Caco-2 (cell line): Measurements from ENCODE around the gene OR51M1. TPM values are rescaled to one million over a fixed set of nuclear protein-coding genes. Genes with fewer than 3 reads are reported as not detected.

Experiments used
- BruUV-seq: library from RNA; stranded (reverse); fragments of 400-500 nt; replicated peaks from 2 replicates; lab custom pipeline; 2021; lab: Mats Ljungman, UMichigan
- CTCF ChIA-PET: fragments of 300-600 bp; sonication (Branson Sonifier 250); formaldehyde crosslinking; loops from one replicate; lab custom pipeline; 2022; ENCODE audit warnings: antibody characterized with exemption; lab: Charles Lee
- POLR2A ChIA-PET: fragments of 300-600 bp; sonication (Branson Sonifier 250); formaldehyde crosslinking; loops from one replicate; lab custom pipeline; 2022; ENCODE audit warnings: antibody characterized with exemption; lab: Charles Lee
- DNase-seq, 2 experiments: peaks; one replicate each; pipeline versions ENCODE4 v3.0.0 to v3.0.0-alpha.2; 2020 to 2022
- H3K27me3 ChIP-seq: replicated peaks from 2 replicates; pipeline ENCODE4 v1.6.0; 2011; ENCODE audit warnings: low read length; ENCODE audit not compliant: control insufficient read depth, insufficient read depth
- H3K36me3 ChIP-seq: 2 replicates; pipeline ENCODE4 v1.5.1; 2011; ENCODE audit warnings: low read length; ENCODE audit not compliant: control insufficient read depth, insufficient read depth
- H3K4me1 ChIP-seq: fragments of 250-450 bp; sonication (Bioruptor Pico); 2 replicates; pipeline ENCODE4 v1.5.1; 2020; ENCODE audit warnings: mild to moderate bottlenecking
- H3K4me3 ChIP-seq: 2 replicates; pipeline ENCODE4 v1.5.1; 2011; ENCODE audit warnings: low read depth, mild to moderate bottlenecking, control low read depth, low read length
- H3K9me3 ChIP-seq: fragments of 250-450 bp; sonication (Bioruptor Pico); 2 replicates; pipeline ENCODE4 v1.5.1; 2020; ENCODE audit warnings: mild to moderate bottlenecking, moderate library complexity
- H3K27ac Mint-ChIP-seq: one replicate; pipeline ENCODE4 v1.8.0; 2022; ENCODE audit warnings: mixed read lengths; ENCODE audit not compliant: unreplicated experiment
- H3K27me3 Mint-ChIP-seq: one replicate; pipeline ENCODE4 v1.8.0; 2022; ENCODE audit warnings: mixed read lengths; ENCODE audit not compliant: insufficient read depth, unreplicated experiment
- H3K36me3 Mint-ChIP-seq: one replicate; pipeline ENCODE4 v1.8.0; 2022; ENCODE audit warnings: mild to moderate bottlenecking, mixed read lengths; ENCODE audit not compliant: insufficient read depth, unreplicated experiment
- H3K4me1 Mint-ChIP-seq: one replicate; pipeline ENCODE4 v1.8.0; 2022; ENCODE audit warnings: low read depth, mixed read lengths; ENCODE audit not compliant: unreplicated experiment
- H3K4me3 Mint-ChIP-seq: one replicate; pipeline ENCODE4 v1.8.0; 2022; ENCODE audit warnings: mild to moderate bottlenecking, moderate library complexity, mixed read lengths; ENCODE audit not compliant: unreplicated experiment
- H3K9me3 Mint-ChIP-seq: one replicate; pipeline ENCODE4 v1.8.0; 2022; ENCODE audit warnings: mixed read lengths; ENCODE audit not compliant: unreplicated experiment
- intact Hi-C: fragments of 100-400 bp; cut with micrococcal nuclease; formaldehyde crosslinking; loops from one replicate; pipeline ENCODE4 v1.10.0; 2022; ENCODE audit not compliant: unreplicated experiment
- total RNA-seq: library from RNA; stranded (reverse); gene quantifications from 2 replicates; pipeline ENCODE4 v1.2.3, GENCODE V29; 2022
- TF ChIP-seq, protein P1 (sequence below), 2 experiments: fragments of 200-600 bp in 1 of 2; IDR thresholded peaks; 1 replicate in 1 of 2; 2 replicates in 1 of 2; pipeline versions ENCODE4 v1.5.1 to v1.8.0; 2011 to 2022; ENCODE audit warnings: antibody characterized with exemption in 1 of 2, control low read depth in 1 of 2, inconsistent platforms in 1 of 2, low read depth in 1 of 2, low read length in 1 of 2, mild to moderate bottlenecking in 1 of 2, moderate library complexity in 1 of 2; ENCODE audit not compliant: insufficient read depth in 1 of 2, severe bottlenecking in 1 of 2, unreplicated experiment in 1 of 2

Gene OR51M1
- total RNA-seq, 1 experiment from 2014 or later, result not detected

DNA sequence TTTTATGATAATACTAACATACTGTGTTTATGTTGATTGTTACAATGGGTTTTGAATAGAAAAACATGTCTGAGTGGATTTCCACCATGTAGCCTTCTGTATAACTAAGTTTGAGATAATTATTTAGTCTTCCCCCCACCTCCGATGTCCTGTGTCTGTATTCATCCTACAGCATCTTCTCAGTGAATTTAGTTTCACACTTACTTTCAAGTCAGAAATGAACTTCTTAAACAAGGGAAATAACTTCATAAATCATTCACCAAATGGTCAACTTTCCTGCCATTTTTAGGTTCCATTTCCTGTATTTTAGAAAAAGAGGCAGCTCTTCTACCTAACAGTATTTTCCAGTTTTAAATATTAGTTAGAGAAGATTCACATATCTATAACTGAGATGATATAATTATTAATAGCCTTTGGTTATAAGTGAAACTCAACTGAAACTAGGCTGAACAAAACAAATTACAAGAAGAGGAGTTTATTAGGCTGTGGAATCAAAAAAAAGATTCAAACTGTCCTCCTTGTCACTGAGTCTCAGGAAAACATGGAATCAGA lies 43.8 kb upstream of the OR51M1 start:
- Histone ChIP-seq H3K4me3 (no peak overlapping the region), H3K9me3 (no peaks in the 10 kb centered on the region), H3K27me3 (no peaks in the 10 kb centered on the region), H3K36me3 (no peaks in the 10 kb centered on the region), H3K4me1 (no peaks in the 10 kb centered on the region)
- ChIA-PET CTCF (no interaction called here), POLR2A (no interaction called here)
- intact Hi-C loops, result no loop called here
- TF ChIP-seq, protein P1, sequence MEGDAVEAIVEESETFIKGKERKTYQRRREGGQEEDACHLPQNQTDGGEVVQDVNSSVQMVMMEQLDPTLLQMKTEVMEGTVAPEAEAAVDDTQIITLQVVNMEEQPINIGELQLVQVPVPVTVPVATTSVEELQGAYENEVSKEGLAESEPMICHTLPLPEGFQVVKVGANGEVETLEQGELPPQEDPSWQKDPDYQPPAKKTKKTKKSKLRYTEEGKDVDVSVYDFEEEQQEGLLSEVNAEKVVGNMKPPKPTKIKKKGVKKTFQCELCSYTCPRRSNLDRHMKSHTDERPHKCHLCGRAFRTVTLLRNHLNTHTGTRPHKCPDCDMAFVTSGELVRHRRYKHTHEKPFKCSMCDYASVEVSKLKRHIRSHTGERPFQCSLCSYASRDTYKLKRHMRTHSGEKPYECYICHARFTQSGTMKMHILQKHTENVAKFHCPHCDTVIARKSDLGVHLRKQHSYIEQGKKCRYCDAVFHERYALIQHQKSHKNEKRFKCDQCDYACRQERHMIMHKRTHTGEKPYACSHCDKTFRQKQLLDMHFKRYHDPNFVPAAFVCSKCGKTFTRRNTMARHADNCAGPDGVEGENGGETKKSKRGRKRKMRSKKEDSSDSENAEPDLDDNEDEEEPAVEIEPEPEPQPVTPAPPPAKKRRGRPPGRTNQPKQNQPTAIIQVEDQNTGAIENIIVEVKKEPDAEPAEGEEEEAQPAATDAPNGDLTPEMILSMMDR (IDR thresholded peaks at IDR 0.05; ENCODE audit: insufficient read depth in 1 of 2, low read depth in 1 of 2, low read length in 1 of 2, severe bottlenecking in 1 of 2, unreplicated experiment in 1 of 2), result no peak
- Mint-ChIP-seq H3K9me3 (no peaks in the 10 kb centered on the region), H3K4me3 (no peak overlapping the region), H3K36me3 (no peaks in the 10 kb centered on the region), H3K27ac (no peak overlapping the region), H3K4me1 (no peaks in the 10 kb centered on the region), H3K27me3 (peaks cover 5% of the 10 kb centered on the region)
- DNase-seq, result no peak
- no TSS peak for BruUV-seq

DNA sequence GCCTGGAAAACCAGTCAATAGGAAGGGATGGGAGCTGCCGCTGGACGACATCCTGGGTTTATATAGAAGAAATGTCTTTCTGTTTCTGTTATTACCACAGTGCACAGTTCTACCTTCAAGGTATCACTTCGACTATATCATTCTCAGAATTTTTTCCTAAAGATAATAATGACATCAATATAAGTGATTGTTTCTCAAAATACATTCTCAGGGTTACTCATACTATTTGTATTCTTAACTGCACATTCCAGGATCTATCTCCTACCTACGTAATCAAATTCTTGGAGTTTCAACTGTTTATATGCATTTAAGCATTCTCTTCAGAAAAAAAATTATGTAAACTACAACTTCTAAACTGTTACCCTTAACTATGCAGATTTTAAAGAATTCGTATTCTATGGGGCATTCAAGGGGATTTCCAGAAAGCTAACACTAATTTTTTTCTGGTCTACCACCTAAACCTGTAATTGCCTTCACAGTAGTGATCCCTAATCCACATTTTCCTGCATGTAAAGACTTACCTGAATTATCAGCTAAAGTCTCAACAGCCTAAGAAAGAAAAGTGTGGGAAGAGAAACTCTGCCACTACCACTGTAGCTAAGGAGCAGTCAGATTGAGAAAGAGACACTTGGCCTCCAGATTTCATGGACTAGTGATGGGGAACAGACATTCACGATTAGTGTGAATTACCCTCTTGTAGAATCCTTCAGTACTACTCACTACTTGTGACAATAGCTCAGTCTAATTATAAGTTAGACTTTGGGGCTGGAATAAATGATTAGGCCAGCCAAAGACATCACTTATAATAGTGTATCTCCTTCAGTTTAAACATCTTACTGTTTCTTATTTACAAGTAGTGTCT lies 39.9 kb upstream of the OR51M1 start, which contains the start of gene OR51B5:
TSS of gene OR51B5 (minus strand) at position 51 of the 862 bp plus-strand sequence. CDS start at position 51, 0 bp downstream.
- Mint-ChIP-seq H3K27me3 (peaks cover 3% of the 10 kb centered on the region), H3K9me3 (no peaks in the 10 kb centered on the region), H3K4me1 (no peaks in the 10 kb centered on the region), H3K36me3 (no peaks in the 10 kb centered on the region), H3K27ac (no peak within 1 kb of the TSS), H3K4me3 (no peak within 1 kb of the TSS)
- BruUV-seq, result no TSS peak
- Histone ChIP-seq H3K4me3 (no peak within 1 kb of the TSS), H3K27me3 (no peaks in the 10 kb centered on the region), H3K4me1 (no peaks in the 10 kb centered on the region), H3K9me3 (no peaks in the 10 kb centered on the region), H3K36me3 (no peaks in the 10 kb centered on the region)
- intact Hi-C loops, result no loop called here
- DNase-seq, result no peak
- TF ChIP-seq, protein P1 (IDR thresholded peaks at IDR 0.05; ENCODE audit: insufficient read depth in 1 of 2, low read depth in 1 of 2, low read length in 1 of 2, severe bottlenecking in 1 of 2, unreplicated experiment in 1 of 2), result no peak
- ChIA-PET CTCF (no interaction called here), POLR2A (no interaction called here)

GRCh38 chr11:5345831-5346230 lies 37.8 kb upstream of the OR51M1 start:
- Histone ChIP-seq H3K4me3 (no peak overlapping the region), H3K4me1 (no peaks in the 10 kb centered on the region), H3K9me3 (no peaks in the 10 kb centered on the region), H3K36me3 (no peaks in the 10 kb centered on the region), H3K27me3 (no peaks in the 10 kb centered on the region)
- Mint-ChIP-seq H3K36me3 (no peaks in the 10 kb centered on the region), H3K4me3 (no peak overlapping the region), H3K4me1 (no peaks in the 10 kb centered on the region), H3K9me3 (no peaks in the 10 kb centered on the region), H3K27me3 (peaks cover 3% of the 10 kb centered on the region), H3K27ac (no peak overlapping the region)
- no peak for DNase-seq
- TF ChIP-seq, protein P1 (IDR thresholded peaks at IDR 0.05; ENCODE audit: insufficient read depth in 1 of 2, low read depth in 1 of 2, low read length in 1 of 2, severe bottlenecking in 1 of 2, unreplicated experiment in 1 of 2), result no peak
- intact Hi-C loops, result no loop called here
- ChIA-PET POLR2A (no interaction called here), CTCF (no interaction called here)
- BruUV-seq, result no TSS peak
